Measurements from ENCODE around the gene RAB41. TPM values are rescaled to one million over a fixed set of nuclear protein-coding genes. Genes with fewer than 3 reads are reported as not detected.

The RAB41 gene
- total and polyA plus RNA-seq, 2 donors (not counting 1 experiment from before 2014, with no cell fraction given), result not detected

GRCh38 chrX:70257423-70258288, 24.3 kb upstream of the RAB41 start:
- H3K4me1 ChIP-seq (ENCODE audit: control insufficient read depth, extremely low read depth, insufficient read depth, low read length), result no peaks in the 10 kb centered on the region
- H3K9me3 ChIP-seq (ENCODE audit: control insufficient read depth, insufficient read depth, low read depth, low read length), result no peaks in the 10 kb centered on the region
- TF ChIP-seq CTCF (conservative IDR thresholded peaks at IDR 0.05 in 1 of 2, IDR thresholded peaks at IDR 0.05 in 1 of 2; ENCODE audit: low read depth in 1 of 2, low read length in 2 of 2) (no peak), EZH2 (IDR thresholded peaks at IDR 0.05; ENCODE audit: low read length, missing control alignments) (no peak)
- H3K79me2 ChIP-seq (ENCODE audit: control insufficient read depth, insufficient read depth, low read length), result no peaks in the 10 kb centered on the region
- no peak overlapping the region for H3K4me2 ChIP-seq (ENCODE audit: extremely low read depth, insufficient read depth, low read length)
- no peak overlapping the region for H3K4me3 ChIP-seq (replicated peaks in 1 of 4; ENCODE audit: control extremely low read depth in 1 of 4, insufficient read depth in 1 of 4, low read depth in 3 of 4, low read length in 4 of 4)
- no peak overlapping the region for H3K27ac ChIP-seq (ENCODE audit: insufficient read depth, low read length)
- H3K9ac ChIP-seq (ENCODE audit: insufficient read depth, low read length), result no peak overlapping the region
- H4K20me1 ChIP-seq (ENCODE audit: control insufficient read depth, extremely low read depth, insufficient read depth, low read length), result no peaks in the 10 kb centered on the region
- no peak overlapping the region for H2AFZ ChIP-seq (ENCODE audit: low read length)
- H3K36me3 ChIP-seq (ENCODE audit: control insufficient read depth, insufficient read depth, low read length), result no peaks in the 10 kb centered on the region
- H3K27me3 ChIP-seq (ENCODE audit: control insufficient read depth, insufficient read depth, low read length), result no peaks in the 10 kb centered on the region
- no peak for DNase-seq (ENCODE audit: low read depth in 2 of 2)

DNA sequence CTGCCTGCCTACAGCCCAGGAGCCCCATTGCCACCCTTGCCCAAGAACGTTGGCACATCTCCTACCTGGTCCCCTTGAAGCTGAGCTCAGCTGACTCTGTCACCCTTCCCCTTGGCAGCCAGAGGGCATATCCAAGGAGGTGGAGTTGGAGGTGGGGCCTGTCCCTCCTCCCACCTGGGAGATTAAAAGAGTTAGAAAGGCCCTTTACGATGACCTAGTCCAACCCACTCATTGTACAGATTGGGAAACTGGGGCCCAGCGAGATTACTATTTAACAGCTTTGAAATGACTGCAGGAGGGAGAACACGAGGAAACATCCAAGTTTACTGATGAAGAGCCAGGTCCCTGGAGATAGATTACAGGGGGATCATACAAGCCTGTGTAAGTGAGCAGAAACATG, 21.9 kb upstream of the RAB41 start, which contains the start of gene P2RY4:
Gene P2RY4, minus strand, starts transcription at position 101 of the 400 bp plus-strand sequence. CDS start 580 bp downstream, outside the sequence.
- H3K9me3 ChIP-seq (ENCODE audit: control insufficient read depth, insufficient read depth, low read depth, low read length), result no peaks in the 10 kb centered on the region
- TF ChIP-seq CTCF (conservative IDR thresholded peaks at IDR 0.05 in 1 of 2, IDR thresholded peaks at IDR 0.05 in 1 of 2; ENCODE audit: low read depth in 1 of 2, low read length in 2 of 2) (no peak), EZH2 (IDR thresholded peaks at IDR 0.05; ENCODE audit: low read length, missing control alignments) (no peak)
- no peaks in the 10 kb centered on the region for H3K79me2 ChIP-seq (ENCODE audit: control insufficient read depth, insufficient read depth, low read length)
- H3K4me1 ChIP-seq (ENCODE audit: control insufficient read depth, extremely low read depth, insufficient read depth, low read length), result no peaks in the 10 kb centered on the region
- H3K36me3 ChIP-seq (ENCODE audit: control insufficient read depth, insufficient read depth, low read length), result no peaks in the 10 kb centered on the region
- no peak for DNase-seq (ENCODE audit: low read depth in 2 of 2)
- H3K9ac ChIP-seq (ENCODE audit: insufficient read depth, low read length), result no peak within 1 kb of the TSS
- H3K27ac ChIP-seq (ENCODE audit: insufficient read depth, low read length), result no peak within 1 kb of the TSS
- no peak within 1 kb of the TSS for H2AFZ ChIP-seq (ENCODE audit: low read length)
- H3K4me3 ChIP-seq (replicated peaks in 1 of 4; ENCODE audit: control extremely low read depth in 1 of 4, insufficient read depth in 1 of 4, low read depth in 3 of 4, low read length in 4 of 4), result no peak within 1 kb of the TSS
- H3K4me2 ChIP-seq (ENCODE audit: extremely low read depth, insufficient read depth, low read length), result no peak within 1 kb of the TSS
- H3K27me3 ChIP-seq (ENCODE audit: control insufficient read depth, insufficient read depth, low read length), result no peaks in the 10 kb centered on the region
- no peaks in the 10 kb centered on the region for H4K20me1 ChIP-seq (ENCODE audit: control insufficient read depth, extremely low read depth, insufficient read depth, low read length)

DNA sequence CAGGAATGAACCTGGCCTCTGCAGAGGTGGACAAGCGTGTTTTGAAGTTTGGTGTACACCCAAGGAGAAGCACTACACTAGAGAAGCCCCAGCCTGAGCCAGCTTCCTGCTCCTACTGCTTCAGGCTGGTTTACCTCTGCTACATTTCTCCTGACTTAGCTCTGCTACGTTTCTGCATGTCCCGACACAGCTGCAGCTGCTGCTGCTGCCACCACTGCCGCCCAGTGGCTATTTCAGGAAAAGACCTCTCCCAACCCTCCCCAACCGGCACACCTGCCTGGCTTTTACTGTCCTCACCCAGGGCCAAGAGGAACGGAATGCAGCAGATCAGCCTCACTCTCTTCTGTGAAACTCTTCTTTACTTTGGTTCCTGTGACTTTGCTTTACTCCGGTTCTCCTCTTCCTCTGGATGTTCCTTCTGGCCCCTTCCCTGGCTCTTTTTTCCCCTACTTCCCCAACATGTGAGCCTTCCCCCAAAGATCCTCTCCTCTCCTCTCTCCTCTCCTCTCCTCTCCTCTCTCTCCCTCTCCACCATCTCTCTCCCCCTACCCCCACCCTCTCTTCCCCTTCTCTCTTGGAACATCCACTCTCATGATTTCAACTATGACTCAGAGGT, 18.9 kb upstream of the RAB41 start:
- H3K4me1 ChIP-seq (ENCODE audit: control insufficient read depth, extremely low read depth, insufficient read depth, low read length), result no peaks in the 10 kb centered on the region
- H3K27me3 ChIP-seq (ENCODE audit: control insufficient read depth, insufficient read depth, low read length), result no peaks in the 10 kb centered on the region
- peak; percentile 18 to 49 for DNase-seq (ENCODE audit: low read depth in 2 of 2)
- no peaks in the 10 kb centered on the region for H3K36me3 ChIP-seq (ENCODE audit: control insufficient read depth, insufficient read depth, low read length)
- no peak overlapping the region for H3K27ac ChIP-seq (ENCODE audit: insufficient read depth, low read length)
- H3K9ac ChIP-seq (ENCODE audit: insufficient read depth, low read length), result no peak overlapping the region
- H3K4me2 ChIP-seq (ENCODE audit: extremely low read depth, insufficient read depth, low read length), result no peak overlapping the region
- H3K4me3 ChIP-seq (replicated peaks in 1 of 4; ENCODE audit: control extremely low read depth in 1 of 4, insufficient read depth in 1 of 4, low read depth in 3 of 4, low read length in 4 of 4), result no peak overlapping the region
- no peak overlapping the region for H2AFZ ChIP-seq (ENCODE audit: low read length)
- no peaks in the 10 kb centered on the region for H4K20me1 ChIP-seq (ENCODE audit: control insufficient read depth, extremely low read depth, insufficient read depth, low read length)
- no peaks in the 10 kb centered on the region for H3K9me3 ChIP-seq (ENCODE audit: control insufficient read depth, insufficient read depth, low read depth, low read length)
- TF ChIP-seq EZH2 (IDR thresholded peaks at IDR 0.05; ENCODE audit: low read length, missing control alignments) (no peak), CTCF (conservative IDR thresholded peaks at IDR 0.05 in 1 of 2, IDR thresholded peaks at IDR 0.05 in 1 of 2; ENCODE audit: low read depth in 1 of 2, low read length in 2 of 2) (peak; percentile 47 to 68)
- H3K79me2 ChIP-seq (ENCODE audit: control insufficient read depth, insufficient read depth, low read length), result no peaks in the 10 kb centered on the region

Measured in fibroblast of lung (primary cell).